ENCODE data around the gene COX15.

COX15 gene

DNA sequence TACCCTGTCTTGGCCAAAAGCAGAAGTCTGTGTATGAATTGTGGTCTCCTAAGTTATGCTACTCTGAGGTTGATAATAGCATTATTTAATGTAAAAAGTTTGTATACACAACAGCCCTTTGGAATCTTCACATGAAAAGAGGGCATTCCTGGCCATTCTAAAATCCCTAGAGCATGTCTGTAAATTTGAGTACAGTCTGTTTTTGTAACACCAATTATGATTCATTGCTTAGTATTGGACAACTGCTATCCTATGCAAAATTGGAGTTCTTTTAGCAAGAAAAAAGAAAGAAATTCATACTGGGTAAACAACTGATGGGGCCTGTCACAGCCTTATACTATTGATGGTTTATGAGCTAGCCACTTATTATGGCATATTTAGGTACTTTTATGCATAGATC is 10.3 kb upstream of the COX15 start:
- no peak for DNase-seq
- intact Hi-C loops (cut with DNase I) = no loop called here

- intact Hi-C loops (cut with DNase I) = no loop called here
- no peak for DNase-seq
These were observed 9.1 kb upstream of the COX15 start for GRCh38 chr10:99740933-99741559.

DNA sequence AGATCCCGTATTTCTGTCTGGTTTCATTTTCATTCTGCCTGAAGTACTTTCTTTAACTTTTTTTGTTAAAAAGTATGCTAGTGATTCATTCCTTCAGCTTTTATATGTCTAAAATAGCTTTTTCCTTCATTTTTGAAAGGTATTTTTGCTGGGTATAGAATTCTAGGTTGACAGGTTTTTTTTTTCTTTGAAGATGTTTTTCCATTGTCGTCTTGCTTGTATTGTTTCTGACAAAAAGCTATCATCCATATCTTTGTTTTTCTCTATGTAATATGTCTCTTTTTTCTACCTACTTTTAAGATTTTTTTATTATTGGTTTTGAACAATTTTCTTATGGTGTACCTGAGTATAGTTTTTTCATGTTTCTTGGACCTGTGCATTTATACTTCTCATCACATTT is 8.3 kb upstream of the COX15 start:
- DNase-seq = no peak
- intact Hi-C loops (cut with DNase I) = no loop called here

GRCh38 chr10:99734111-99734510 is 2.2 kb upstream of the COX15 start:
- peak in 2 of 10 donors; percentile 62 to 66 for DNase-seq
- intact Hi-C loops (cut with DNase I) = loop anchor here (5.0 kb wide), 2 partner anchors 112 to 302 kb away; partner anchors contain the start of genes GOT1 and SLC25A28

GRCh38 chr10:99733366-99733765 is 1.4 kb upstream of the COX15 start:
- intact Hi-C loops (cut with DNase I) = loop anchor here (5.0 kb wide), 2 partner anchors 111 to 301 kb away; partner anchors contain the start of genes GOT1 and SLC25A28

GRCh38 chr10:99731306-99732032 is 458 bp downstream of the COX15 start:
- intact Hi-C loops (cut with DNase I) = loop anchor here (5.0 kb wide), 2 partner anchors 109 to 299 kb away; partner anchors contain the start of genes GOT1 and SLC25A28
- peak in 1 of 10 donors; percentile 77 for DNase-seq

More at GRCh38 chr10:99733366-99733765, 1.4 kb upstream of the COX15 start:
- DNase-seq = no peak

DNA sequence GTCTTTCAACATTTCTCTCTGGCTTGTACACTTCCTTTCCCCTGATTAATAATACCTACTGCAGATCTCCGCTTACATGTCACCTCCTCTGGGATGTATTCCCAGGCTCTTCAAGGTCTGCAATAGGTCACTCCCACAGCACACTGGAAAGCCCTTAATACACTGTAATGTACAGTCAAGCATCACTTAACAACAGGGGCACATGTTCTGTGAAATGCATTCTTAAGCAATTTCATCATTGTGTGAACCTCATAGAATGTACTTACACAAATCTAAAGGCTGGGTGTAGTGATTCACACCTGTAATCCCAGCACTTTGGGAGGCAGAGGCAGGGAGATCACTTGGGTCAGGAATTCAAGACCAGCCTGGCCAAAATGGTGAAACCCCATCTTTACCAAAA is 1.9 kb downstream of the COX15 start:
- DNase-seq = no peak
- intact Hi-C loops (cut with DNase I) = loop anchor here (5.0 kb wide), 2 partner anchors 108 to 298 kb away; partner anchors contain the start of genes GOT1 and SLC25A28

DNA sequence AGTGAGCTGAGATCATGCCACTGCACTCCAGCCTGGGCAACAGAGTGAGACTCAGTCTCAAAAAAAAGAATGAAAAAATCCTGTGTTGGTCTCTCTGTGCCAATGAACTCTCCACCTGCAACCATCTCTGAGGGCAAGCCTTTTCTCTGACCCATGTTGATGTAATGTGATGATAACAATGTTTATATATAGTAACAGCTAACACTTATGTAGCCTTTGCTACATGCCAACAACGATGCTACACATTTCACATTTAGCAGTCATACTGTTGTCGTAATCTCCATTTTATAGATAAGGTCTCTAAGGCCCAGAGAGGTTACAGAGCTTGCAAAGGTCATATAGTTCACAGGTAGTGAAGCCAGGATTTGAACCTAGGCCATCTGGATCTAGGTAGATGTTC is 11.5 kb downstream of the COX15 start:
- intact Hi-C loops (cut with DNase I) = no loop called here
- no peak for DNase-seq

GRCh38 chr10:99714446-99714845 is 17.5 kb downstream of the COX15 start:
- intact Hi-C loops (cut with DNase I) = loop anchor here (5.0 kb wide), 2 partner anchors 152 to 322 kb away; no protein-coding TSS in a partner anchor
- DNase-seq = no peak

DNA sequence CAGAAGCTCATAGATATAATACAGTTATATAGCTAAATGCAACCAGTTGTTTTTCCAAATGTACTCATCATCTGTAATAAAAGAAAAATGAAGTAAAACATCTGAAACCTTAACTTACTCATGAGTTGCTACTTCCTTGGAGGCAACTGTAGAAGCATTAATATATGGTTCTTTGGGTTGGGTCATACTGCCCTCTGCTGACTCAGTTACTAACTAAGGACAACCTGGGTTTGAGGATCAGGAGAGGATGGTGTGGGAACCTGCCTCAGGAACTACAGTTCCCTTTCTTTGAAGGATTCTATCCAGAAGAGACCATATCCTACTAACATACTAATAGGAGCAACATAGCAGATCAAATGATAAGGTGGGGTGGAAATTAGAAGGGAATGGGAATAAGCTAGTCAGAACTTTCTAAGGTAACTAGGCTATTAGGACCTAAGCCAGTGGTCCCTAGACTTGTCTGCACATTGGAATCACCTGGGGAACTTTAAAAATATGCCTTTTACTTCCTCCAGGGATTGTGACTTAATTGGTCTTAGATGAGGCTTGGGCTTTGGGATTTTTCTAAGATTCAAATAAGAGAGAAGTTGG is 20.7 kb downstream of the COX15 start:
- intact Hi-C loops (cut with DNase I) = loop anchor here (5.0 kb wide), 2 partner anchors 149 to 319 kb away; no protein-coding TSS in a partner anchor
- DNase-seq = peak in 1 of 10 donors; percentile 20

DNA sequence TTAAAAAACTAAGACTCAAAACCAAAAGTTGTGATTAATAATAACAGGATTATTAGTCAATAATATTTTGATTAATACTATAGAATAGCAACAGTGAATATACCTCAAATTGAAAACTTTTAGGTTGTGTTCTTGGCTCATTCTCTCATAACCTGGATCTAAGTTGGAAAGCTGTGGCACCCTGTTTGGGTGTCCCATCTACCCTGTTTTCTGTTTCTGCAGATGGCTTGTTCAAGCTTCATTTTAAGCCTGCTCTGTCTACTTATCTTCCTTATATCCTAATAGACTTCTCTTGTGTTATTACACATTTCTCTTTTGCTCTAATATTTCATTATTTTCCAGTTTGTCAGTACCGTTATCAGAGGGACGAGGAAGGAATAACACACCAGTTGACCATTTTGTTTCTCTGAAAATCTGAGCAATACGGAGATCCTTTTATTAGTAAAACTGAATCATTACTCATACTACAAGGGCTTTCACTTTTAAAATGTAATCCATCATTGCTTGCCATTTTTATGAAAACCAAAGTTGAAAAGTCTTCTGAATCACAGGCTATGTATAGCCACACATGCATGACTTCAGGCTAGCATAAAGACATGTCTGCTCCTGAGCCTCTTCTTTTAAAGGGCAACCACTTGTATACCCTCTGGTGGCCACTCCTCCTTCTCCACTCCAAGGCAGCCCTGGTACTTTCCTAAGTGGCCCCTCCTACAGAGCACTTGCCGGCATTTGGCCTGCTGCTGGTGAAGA is 22.3 kb downstream of the COX15 start:
- intact Hi-C loops (cut with DNase I) = loop anchor here (5.0 kb wide), 2 partner anchors 147 to 317 kb away; no protein-coding TSS in a partner anchor
- DNase-seq = no peak

- intact Hi-C loops (cut with DNase I) = no loop called here
- no peak for DNase-seq
These were observed 23.4 kb downstream of the COX15 start for GRCh38 chr10:99708428-99709012.

GRCh38 chr10:99700649-99701048 is 31.3 kb downstream of the COX15 start:
- no peak for DNase-seq
- intact Hi-C loops (cut with DNase I) = no loop called here

DNA sequence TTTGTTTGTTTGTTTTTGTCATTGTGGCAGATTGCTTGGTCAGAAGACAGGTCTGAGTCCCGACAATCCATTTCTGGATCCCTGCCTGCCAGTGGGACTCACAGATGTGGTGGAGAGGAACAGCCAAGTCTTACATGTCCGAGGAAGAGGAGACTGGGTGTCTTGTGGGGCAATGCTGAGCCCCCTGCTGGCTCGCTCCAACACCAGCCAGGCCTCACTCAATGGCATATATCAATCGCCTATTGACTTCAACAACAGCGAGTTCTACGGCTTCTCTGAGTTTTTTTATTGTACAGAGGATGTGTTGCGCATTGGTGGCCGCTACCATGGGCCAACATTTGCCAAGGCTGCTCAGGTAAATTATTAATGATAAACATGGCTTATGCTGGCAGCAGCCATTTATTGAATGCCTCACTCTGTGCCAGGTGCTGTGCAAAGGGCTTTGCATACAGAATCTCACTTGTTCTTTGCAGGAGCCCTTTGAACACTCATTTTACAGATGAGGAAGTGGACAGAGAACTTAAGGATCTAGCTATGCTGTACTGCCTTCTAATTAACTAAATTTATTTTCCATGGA is 33.3 kb downstream of the COX15 start:
- intact Hi-C loops (cut with DNase I) = no loop called here
- no peak for DNase-seq

DNA sequence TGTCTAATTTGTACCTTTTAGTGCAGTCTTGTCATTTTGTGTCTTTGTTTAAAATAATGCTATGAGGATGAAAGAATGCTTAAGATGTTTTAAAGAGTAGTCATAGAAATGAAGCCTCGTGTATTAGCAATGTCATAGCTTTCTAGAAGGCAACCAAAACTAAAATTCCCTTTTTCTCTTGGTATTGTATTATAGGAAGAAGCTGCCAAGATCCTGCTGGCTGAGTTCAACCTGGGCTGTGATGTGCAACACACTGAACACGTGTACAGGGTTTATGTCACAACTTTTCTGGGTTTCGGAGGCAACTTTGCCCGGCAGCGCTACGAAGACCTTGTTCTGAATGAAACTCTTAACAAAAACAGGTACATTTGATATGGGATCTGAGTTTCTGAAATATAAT is 36.2 kb downstream of the COX15 start:
- intact Hi-C loops (cut with DNase I) = no loop called here

GRCh38 chr10:99693933-99694583 is 37.9 kb downstream of the COX15 start:
- intact Hi-C loops (cut with DNase I) = no loop called here
- DNase-seq = no peak

More for the DNA sequence above, 36.2 kb downstream of the COX15 start:
- no peak for DNase-seq

GRCh38 chr10:99689461-99689860 is 42.5 kb downstream of the COX15 start:
- intact Hi-C loops (cut with DNase I) = no loop called here
- DNase-seq = no peak

- intact Hi-C loops (cut with DNase I) = no loop called here
- no peak for DNase-seq
These were observed 46.3 kb downstream of the COX15 start for GRCh38 chr10:99685597-99685967.

DNA sequence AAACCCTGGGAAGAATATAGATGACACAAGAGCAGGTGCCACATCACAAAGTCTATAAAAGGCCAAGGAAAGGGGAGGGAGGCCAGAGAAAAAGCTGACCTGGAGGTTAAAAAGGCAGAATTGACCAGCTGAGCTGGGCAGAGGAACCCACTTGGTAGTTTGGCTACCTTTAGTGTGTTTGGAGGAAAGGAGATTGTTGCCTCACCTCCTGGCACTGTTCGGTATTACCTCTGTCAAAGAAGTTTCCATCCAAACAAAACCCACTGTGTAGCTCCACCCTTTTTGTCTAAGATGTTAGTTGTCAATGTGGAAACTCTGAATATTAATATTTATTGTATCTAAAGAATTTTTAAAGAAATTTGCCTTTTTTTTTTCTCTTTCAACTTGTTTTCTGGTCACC is 49.2 kb downstream of the COX15 start:
- DNase-seq = no peak
- intact Hi-C loops (cut with DNase I) = no loop called here
